C4-2B (cell line): ENCODE measurements around the gene SLC23A1.

Source experiments
- H3K27ac ChIP-seq: fragments of 450-650 bp; 2 replicates; pipeline ENCODE4 v1.5.1; 2017
- CTCF ChIP-seq: fragments of 450-650 bp; conservative IDR thresholded peaks from 2 replicates; pipeline ENCODE4 v1.5.1; 2017; ENCODE audit warnings: mild to moderate bottlenecking
- ZFX ChIP-seq: fragments of 450-650 bp; IDR thresholded peaks from 2 replicates; pipeline ENCODE4 v1.6.1; 2017

SLC23A1 gene

GRCh38 chr5:139419226-139420192 lies 36.4 kb upstream of the SLC23A1 start:
- TF ChIP-seq CTCF (no peak), ZFX (no peak)
- H3K27ac ChIP-seq = no peak overlapping the region

GRCh38 chr5:139418793-139419192 lies 35.7 kb upstream of the SLC23A1 start:
- H3K27ac ChIP-seq = no peak overlapping the region
- TF ChIP-seq CTCF (no peak), ZFX (no peak)

GRCh38 chr5:139417214-139417613 lies 34.1 kb upstream of the SLC23A1 start:
- TF ChIP-seq ZFX = no peak
- no peak overlapping the region for H3K27ac ChIP-seq

- TF ChIP-seq ZFX (no peak), CTCF (no peak)
- H3K27ac ChIP-seq = no peak overlapping the region
Observed at GRCh38 chr5:139416651-139417050, 33.6 kb upstream of the SLC23A1 start.

- no peak overlapping the region for H3K27ac ChIP-seq
- TF ChIP-seq ZFX (no peak), CTCF (no peak)
Observed at GRCh38 chr5:139415869-139416268, 32.8 kb upstream of the SLC23A1 start.

GRCh38 chr5:139415221-139415861 lies 32.2 kb upstream of the SLC23A1 start:
- TF ChIP-seq CTCF = no peak
- no peak overlapping the region for H3K27ac ChIP-seq

- no peak overlapping the region for H3K27ac ChIP-seq
- TF ChIP-seq ZFX = no peak
- no peak for TF ChIP-seq CTCF
Observed at GRCh38 chr5:139414581-139415130, 31.6 kb upstream of the SLC23A1 start.
